ENCODE measurements around the gene MMD2. TPM values are rescaled to one million over a fixed set of nuclear protein-coding genes. Genes with fewer than 3 reads are reported as not detected.

MMD2 gene
- total RNA-seq, 1 donor from 2014 or later: not detected

- DNase-seq: no peak
- H3K9me3 ChIP-seq: no peaks in the 10 kb centered on the region
- ATAC-seq: no peak
- H3K36me3 ChIP-seq: peaks cover 10% of the 10 kb centered on the region
- H3K4me1 ChIP-seq: peaks cover 17% of the 10 kb centered on the region
- intact Hi-C loops (cut with DNase I): no loop called here
- no peak for TF ChIP-seq CTCF (IDR thresholded peaks at IDR 0.05)
- H3K27me3 ChIP-seq (ENCODE audit: low read depth): no peaks in the 10 kb centered on the region
- no peak overlapping the region for H3K27ac ChIP-seq
- H3K4me3 ChIP-seq: no peak overlapping the region
Observed at GRCh38 chr7:4876586-4876985, 82.4 kb downstream of the MMD2 start.

- H3K4me3 ChIP-seq: no peak overlapping the region
- no peak overlapping the region for H3K27ac ChIP-seq
- H3K9me3 ChIP-seq: no peaks in the 10 kb centered on the region
- peaks cover 10% of the 10 kb centered on the region for H3K36me3 ChIP-seq
- no peak for TF ChIP-seq CTCF (IDR thresholded peaks at IDR 0.05)
- DNase-seq (no peak), ATAC-seq (no peak)
- H3K27me3 ChIP-seq (ENCODE audit: low read depth): no peaks in the 10 kb centered on the region
- intact Hi-C loops (cut with DNase I): no loop called here
- peaks cover 12% of the 10 kb centered on the region for H3K4me1 ChIP-seq
Observed at GRCh38 chr7:4875391-4875790, 83.6 kb downstream of the MMD2 start.

- DNase-seq: no peak
Observed at GRCh38 chr7:4873071-4873944, 85.7 kb downstream of the MMD2 start.

GRCh38 chr7:4871930-4872675, 86.9 kb downstream of the MMD2 start:
- no peaks in the 10 kb centered on the region for H3K9me3 ChIP-seq
- peaks cover 2% of the 10 kb centered on the region for H3K36me3 ChIP-seq
- H3K27me3 ChIP-seq (ENCODE audit: low read depth): no peaks in the 10 kb centered on the region
- ATAC-seq: no peak
- H3K4me1 ChIP-seq: no peaks in the 10 kb centered on the region
- H3K27ac ChIP-seq: no peak overlapping the region
- no peak for DNase-seq
- intact Hi-C loops (cut with DNase I): no loop called here
- H3K4me3 ChIP-seq: no peak overlapping the region
- TF ChIP-seq CTCF (IDR thresholded peaks at IDR 0.05): no peak

More at GRCh38 chr7:4873071-4873944, 85.7 kb downstream of the MMD2 start:
- Histone ChIP-seq H3K27me3 (ENCODE audit: low read depth) (no peaks in the 10 kb centered on the region), H3K4me3 (no peak overlapping the region), H3K36me3 (peaks cover 10% of the 10 kb centered on the region), H3K4me1 (no peaks in the 10 kb centered on the region), H3K27ac (no peak overlapping the region), H3K9me3 (no peaks in the 10 kb centered on the region)
- TF ChIP-seq CTCF (IDR thresholded peaks at IDR 0.05): no peak
- intact Hi-C loops (cut with DNase I): no loop called here
- no peak for ATAC-seq

GRCh38 chr7:4871056-4871680, 87.8 kb downstream of the MMD2 start:
- intact Hi-C loops (cut with DNase I): no loop called here
- Histone ChIP-seq H3K9me3 (no peaks in the 10 kb centered on the region), H3K27ac (no peak overlapping the region), H3K27me3 (ENCODE audit: low read depth) (no peaks in the 10 kb centered on the region), H3K36me3 (no peaks in the 10 kb centered on the region), H3K4me1 (no peaks in the 10 kb centered on the region), H3K4me3 (no peak overlapping the region)
- DNase-seq (no peak), ATAC-seq (no peak)
- no peak for TF ChIP-seq CTCF (IDR thresholded peaks at IDR 0.05)
